ENCODE measurements around the gene ANKK1. TPM values are rescaled to one million over a fixed set of nuclear protein-coding genes. Genes with fewer than 3 reads are reported as not detected.

The ANKK1 gene
- total and polyA plus RNA-seq, 9 of the 15 experiments (the other 6 are each of a cell fraction or from before 2014, with no cell fraction given) = not detected

GRCh38 chr11:113373981-113374560 is 13.5 kb upstream of the ANKK1 start (continued):
- TF ChIP-seq CBFA2T3 (IDR thresholded peaks at IDR 0.05) = peak; percentile 77
- TF ChIP-seq MEIS2 (IDR thresholded peaks at IDR 0.05; ENCODE audit: partially characterized antibody) = peak; percentile 8
- TF ChIP-seq SMARCA5 (IDR thresholded peaks at IDR 0.05) = no peak
- peak; percentile 55; the same call in 1 of the 2 replicates for TF ChIP-seq TAL1 (IDR thresholded peaks at IDR 0.05)
- TF ChIP-seq ZNF140 (CRISPR knock-in tag; IDR thresholded peaks at IDR 0.05) = no peak
- peak; percentile 48; the same call in 1 of the 2 replicates for TF ChIP-seq NCOR1 (IDR thresholded peaks at IDR 0.05)
- TF ChIP-seq NELFE (IDR thresholded peaks at IDR 0.05; ENCODE audit: insufficient read depth, insufficient read length) = no peak
- no peak for TF ChIP-seq RB1 (IDR thresholded peaks at IDR 0.05; ENCODE audit: low read depth)
- TF ChIP-seq MXD1 (CRISPR knock-in tag; IDR thresholded peaks at IDR 0.05; ENCODE audit: borderline replicate concordance, poor library complexity, severe bottlenecking) = no peak
- peak; percentile 59; the same call in 1 of the 2 replicates for TF ChIP-seq ZNF24 (IDR thresholded peaks at IDR 0.05)
- no peak for TF ChIP-seq GTF2E2 (tag; IDR thresholded peaks at IDR 0.05)
- TF ChIP-seq, protein P1, sequence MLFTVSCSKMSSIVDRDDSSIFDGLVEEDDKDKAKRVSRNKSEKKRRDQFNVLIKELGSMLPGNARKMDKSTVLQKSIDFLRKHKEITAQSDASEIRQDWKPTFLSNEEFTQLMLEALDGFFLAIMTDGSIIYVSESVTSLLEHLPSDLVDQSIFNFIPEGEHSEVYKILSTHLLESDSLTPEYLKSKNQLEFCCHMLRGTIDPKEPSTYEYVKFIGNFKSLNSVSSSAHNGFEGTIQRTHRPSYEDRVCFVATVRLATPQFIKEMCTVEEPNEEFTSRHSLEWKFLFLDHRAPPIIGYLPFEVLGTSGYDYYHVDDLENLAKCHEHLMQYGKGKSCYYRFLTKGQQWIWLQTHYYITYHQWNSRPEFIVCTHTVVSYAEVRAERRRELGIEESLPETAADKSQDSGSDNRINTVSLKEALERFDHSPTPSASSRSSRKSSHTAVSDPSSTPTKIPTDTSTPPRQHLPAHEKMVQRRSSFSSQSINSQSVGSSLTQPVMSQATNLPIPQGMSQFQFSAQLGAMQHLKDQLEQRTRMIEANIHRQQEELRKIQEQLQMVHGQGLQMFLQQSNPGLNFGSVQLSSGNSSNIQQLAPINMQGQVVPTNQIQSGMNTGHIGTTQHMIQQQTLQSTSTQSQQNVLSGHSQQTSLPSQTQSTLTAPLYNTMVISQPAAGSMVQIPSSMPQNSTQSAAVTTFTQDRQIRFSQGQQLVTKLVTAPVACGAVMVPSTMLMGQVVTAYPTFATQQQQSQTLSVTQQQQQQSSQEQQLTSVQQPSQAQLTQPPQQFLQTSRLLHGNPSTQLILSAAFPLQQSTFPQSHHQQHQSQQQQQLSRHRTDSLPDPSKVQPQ (CRISPR knock-in tag; IDR thresholded peaks at IDR 0.05; ENCODE audit: borderline replicate concordance) = no peak
- no peak for TF ChIP-seq SNRNP70 (optimal IDR thresholded peaks at IDR 0.05; ENCODE audit: low read depth, low read length)
- no peak for TF ChIP-seq PYGO2 (tag; IDR thresholded peaks at IDR 0.05)
- peak; percentile 78 for TF ChIP-seq ETV1 (tag; conservative IDR thresholded peaks at IDR 0.05; ENCODE audit: low read depth)
- TF ChIP-seq KLF16 (IDR thresholded peaks at IDR 0.05) = peak; percentile 73
- peak; percentile 25; the same call in 1 of the 2 replicates for TF ChIP-seq SMARCA4 (IDR thresholded peaks at IDR 0.05)
- TF ChIP-seq ZNF175 (CRISPR knock-in tag; IDR thresholded peaks at IDR 0.05; ENCODE audit: low read depth) = no peak
- 0 out of 2 replicates have a peak, but pooled peaks have one; percentile 50 for TF ChIP-seq DPF2 (IDR thresholded peaks at IDR 0.05)
- TF ChIP-seq TCF3 (CRISPR knock-in tag; IDR thresholded peaks at IDR 0.05) = peak; percentile 35; the same call in 1 of the 2 replicates
- TF ChIP-seq TSHZ1 (CRISPR knock-in tag; IDR thresholded peaks at IDR 0.05) = no peak
- TF ChIP-seq CXXC5 (CRISPR knock-in tag; IDR thresholded peaks at IDR 0.05) = peak; percentile 57; the same call in 1 of the 2 replicates
- TF ChIP-seq VEZF1 (CRISPR knock-in tag; IDR thresholded peaks at IDR 0.05) = peak; percentile 64
